ENCODE measurements around the gene SLC39A3.

SLC39A3 gene

GRCh38 chr19:2729943-2730818, 9.6 kb downstream of the SLC39A3 start:
- in situ Hi-C loops (cut with MboI; ENCODE audit: low sequenced_read_pairs, unreplicated experiment) = no loop called here
- TF ChIP-seq, protein P1, sequence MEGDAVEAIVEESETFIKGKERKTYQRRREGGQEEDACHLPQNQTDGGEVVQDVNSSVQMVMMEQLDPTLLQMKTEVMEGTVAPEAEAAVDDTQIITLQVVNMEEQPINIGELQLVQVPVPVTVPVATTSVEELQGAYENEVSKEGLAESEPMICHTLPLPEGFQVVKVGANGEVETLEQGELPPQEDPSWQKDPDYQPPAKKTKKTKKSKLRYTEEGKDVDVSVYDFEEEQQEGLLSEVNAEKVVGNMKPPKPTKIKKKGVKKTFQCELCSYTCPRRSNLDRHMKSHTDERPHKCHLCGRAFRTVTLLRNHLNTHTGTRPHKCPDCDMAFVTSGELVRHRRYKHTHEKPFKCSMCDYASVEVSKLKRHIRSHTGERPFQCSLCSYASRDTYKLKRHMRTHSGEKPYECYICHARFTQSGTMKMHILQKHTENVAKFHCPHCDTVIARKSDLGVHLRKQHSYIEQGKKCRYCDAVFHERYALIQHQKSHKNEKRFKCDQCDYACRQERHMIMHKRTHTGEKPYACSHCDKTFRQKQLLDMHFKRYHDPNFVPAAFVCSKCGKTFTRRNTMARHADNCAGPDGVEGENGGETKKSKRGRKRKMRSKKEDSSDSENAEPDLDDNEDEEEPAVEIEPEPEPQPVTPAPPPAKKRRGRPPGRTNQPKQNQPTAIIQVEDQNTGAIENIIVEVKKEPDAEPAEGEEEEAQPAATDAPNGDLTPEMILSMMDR (IDR thresholded peaks at IDR 0.05; ENCODE audit: borderline replicate concordance, control extremely low read depth, extremely low read depth, insufficient read depth, missing control alignments) = no peak

GRCh38 chr19:2728783-2729387, 10.9 kb downstream of the SLC39A3 start:
- in situ Hi-C loops (cut with MboI; ENCODE audit: low sequenced_read_pairs, unreplicated experiment) = no loop called here
- DNase-seq (ENCODE audit: low spot score) = no peak
- TF ChIP-seq, protein P1 (IDR thresholded peaks at IDR 0.05; ENCODE audit: borderline replicate concordance, control extremely low read depth, extremely low read depth, insufficient read depth, missing control alignments) = no peak

More at GRCh38 chr19:2729943-2730818, 9.6 kb downstream of the SLC39A3 start:
- DNase-seq (ENCODE audit: low spot score) = no peak

DNA sequence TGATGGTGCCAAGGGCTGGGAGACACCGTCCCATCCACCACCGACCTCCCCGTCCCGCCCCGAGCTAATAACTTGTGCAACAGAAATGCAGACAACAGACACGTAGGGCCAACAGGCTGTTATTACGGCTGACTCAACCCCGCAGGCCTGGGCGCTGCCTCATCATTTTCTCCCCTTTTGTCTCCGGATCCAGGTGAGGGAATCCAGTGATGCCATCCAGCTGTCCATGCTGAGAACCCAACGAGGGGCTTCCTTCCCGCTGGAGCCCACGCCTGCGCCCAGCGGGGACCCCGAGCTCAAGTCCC, 12.2 kb downstream of the SLC39A3 start:
- TF ChIP-seq, protein P1 (IDR thresholded peaks at IDR 0.05; ENCODE audit: borderline replicate concordance, control extremely low read depth, extremely low read depth, insufficient read depth, missing control alignments) = no peak
- DNase-seq (ENCODE audit: low spot score) = no peak
- in situ Hi-C loops (cut with MboI; ENCODE audit: low sequenced_read_pairs, unreplicated experiment) = no loop called here

- no peak for DNase-seq (ENCODE audit: low spot score)
- in situ Hi-C loops (cut with MboI; ENCODE audit: low sequenced_read_pairs, unreplicated experiment) = no loop called here
- TF ChIP-seq, protein P1 (IDR thresholded peaks at IDR 0.05; ENCODE audit: borderline replicate concordance, control extremely low read depth, extremely low read depth, insufficient read depth, missing control alignments) = no peak
These were observed 12.7 kb downstream of the SLC39A3 start for GRCh38 chr19:2726904-2727639.

- TF ChIP-seq, protein P1 (IDR thresholded peaks at IDR 0.05; ENCODE audit: borderline replicate concordance, control extremely low read depth, extremely low read depth, insufficient read depth, missing control alignments) = no peak
These were observed 13.5 kb downstream of the SLC39A3 start for GRCh38 chr19:2726160-2726855.

GRCh38 chr19:2724148-2724557, 15.7 kb downstream of the SLC39A3 start:
- in situ Hi-C loops (cut with MboI; ENCODE audit: low sequenced_read_pairs, unreplicated experiment) = no loop called here
- TF ChIP-seq, protein P1 (IDR thresholded peaks at IDR 0.05; ENCODE audit: borderline replicate concordance, control extremely low read depth, extremely low read depth, insufficient read depth, missing control alignments) = no peak
- DNase-seq (ENCODE audit: low spot score) = no peak

More at GRCh38 chr19:2726160-2726855, 13.5 kb downstream of the SLC39A3 start:
- no peak for DNase-seq (ENCODE audit: low spot score)
- in situ Hi-C loops (cut with MboI; ENCODE audit: low sequenced_read_pairs, unreplicated experiment) = no loop called here
